HG02798 (cell line): ENCODE results near the gene SMYD1.

Experiments used
- ATAC-seq: cut with Tn5 transposase; IDR thresholded peaks from one replicate; pipeline ENCODE4 v1.9.1; 2021; ENCODE audit warnings: mild to moderate bottlenecking; ENCODE audit not compliant: unreplicated experiment, poor library complexity

SMYD1 gene

GRCh38 chr2:88117973-88118372, 50.3 kb downstream of the SMYD1 start:
- ATAC-seq = no peak

- no peak for ATAC-seq
Measured at GRCh38 chr2:88121678-88122077, 54.1 kb downstream of the SMYD1 start.

- no peak for ATAC-seq
Measured at GRCh38 chr2:88122141-88122884, 54.7 kb downstream of the SMYD1 start.

- ATAC-seq = no peak
Measured at GRCh38 chr2:88123164-88123974, 55.7 kb downstream of the SMYD1 start.

GRCh38 chr2:88123975-88124917, 56.6 kb downstream of the SMYD1 start:
- no peak for ATAC-seq

- ATAC-seq = no peak
Measured at GRCh38 chr2:88125344-88125923, 57.8 kb downstream of the SMYD1 start.

- no peak for ATAC-seq
Measured at GRCh38 chr2:88125924-88126771, 58.5 kb downstream of the SMYD1 start.

- no peak for ATAC-seq
Measured at GRCh38 chr2:88126772-88127637, 59.4 kb downstream of the SMYD1 start.

- no peak for ATAC-seq
Measured at GRCh38 chr2:88127638-88127887, 59.9 kb downstream of the SMYD1 start.

- no peak for ATAC-seq
Measured at GRCh38 chr2:88127888-88128653, 60.4 kb downstream of the SMYD1 start, which contains the start of gene FABP1. TSS of gene FABP1 (minus strand) at chr2:88128062. CDS start at chr2:88128017, 45 bp downstream.

- no peak for ATAC-seq
Measured at GRCh38 chr2:88128654-88129312, 61.2 kb downstream of the SMYD1 start.

- no peak for ATAC-seq
Measured at GRCh38 chr2:88129313-88129959, 61.8 kb downstream of the SMYD1 start.

GRCh38 chr2:88131201-88131998, 63.8 kb downstream of the SMYD1 start:
- ATAC-seq = no peak

GRCh38 chr2:88131999-88132368, 64.4 kb downstream of the SMYD1 start:
- no peak for ATAC-seq

- ATAC-seq = no peak
Measured at GRCh38 chr2:88133875-88134274, 66.2 kb downstream of the SMYD1 start.

GRCh38 chr2:88136817-88137216, 69.2 kb downstream of the SMYD1 start:
- no peak for ATAC-seq
